ENCODE measurements around the gene CHRND. TPM values are rescaled to one million over a fixed set of nuclear protein-coding genes. Genes with fewer than 3 reads are reported as not detected.

Gene CHRND
- total and polyA plus RNA-seq, 2 experiments from 2014 or later: 0.10 to 0.11 TPM

DNA sequence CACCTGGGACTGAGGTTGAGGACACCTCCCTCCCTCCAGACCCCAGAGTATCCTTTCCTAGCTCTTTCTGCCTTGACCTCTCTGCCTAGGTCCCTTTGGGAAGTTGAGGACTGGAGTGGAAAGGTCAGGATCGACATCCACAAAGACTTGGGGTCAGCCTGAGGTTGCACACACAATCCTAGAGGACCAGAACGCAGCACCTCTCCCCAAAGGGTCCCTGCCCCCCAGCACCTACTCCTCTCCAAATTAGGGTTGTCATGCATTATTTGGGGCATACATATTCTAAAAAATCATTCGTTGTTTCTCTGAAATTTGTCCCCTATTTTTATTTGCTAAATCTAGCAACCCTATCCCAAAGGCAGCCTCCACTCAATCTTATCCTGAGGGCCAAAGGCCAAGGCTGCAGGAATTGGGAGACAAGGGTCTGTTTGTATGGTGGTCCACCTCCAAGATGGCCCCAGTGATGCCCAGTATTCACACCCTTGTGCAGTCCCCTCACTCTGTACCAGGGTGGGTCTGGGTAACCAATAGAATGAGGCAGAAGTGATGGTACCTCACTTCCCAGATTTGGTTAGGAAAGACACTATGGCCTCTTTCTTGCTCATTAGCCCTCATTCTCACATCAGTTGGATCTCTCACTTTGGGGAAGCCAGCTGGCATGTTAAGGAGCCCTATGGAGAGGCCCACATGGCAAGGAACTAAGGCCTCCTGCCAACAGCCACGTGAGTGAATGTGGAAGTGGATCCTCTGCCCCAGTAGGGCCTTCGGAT is 10.0 kb downstream of the CHRND start:
- Mint-ChIP-seq H3K9me3 (peaks cover 8% of the 10 kb centered on the region; the same call in 2 of the 3 replicates), H3K4me3 (no peak overlapping the region; the same call in 2 of the 3 replicates), H3K27me3 (ENCODE audit: insufficient read depth, low read depth, poor library complexity) (peaks cover 13% of the 10 kb centered on the region), H3K27ac (no peak overlapping the region), H3K36me3 (ENCODE audit: low read depth) (peaks cover 4% of the 10 kb centered on the region; the same call in 1 of the 3 replicates), H3K4me1 (peaks cover 28% of the 10 kb centered on the region)
- H3K4me1 ChIP-seq (ENCODE audit: insufficient read depth): peaks cover 4% of the 10 kb centered on the region; the same call in 1 of the 2 replicates
- no peaks in the 10 kb centered on the region for H3F3A ChIP-seq (replicated peaks; ENCODE audit: low read depth)
- no peaks in the 10 kb centered on the region for H3K27me3 ChIP-seq (ENCODE audit: insufficient read depth)
- H3K27ac ChIP-seq (ENCODE audit: low read depth): no peak overlapping the region
- no peaks in the 10 kb centered on the region for H3K9me2 ChIP-seq (ENCODE audit: insufficient read depth)
- DNase-seq (ENCODE audit: low spot score): no peak
- H3K4me3 ChIP-seq: no peak overlapping the region
- no peak overlapping the region for H3K4me2 ChIP-seq
- no peak for ATAC-seq
- no peak for TF ChIP-seq POLR2AphosphoS5 (IDR thresholded peaks at IDR 0.05; ENCODE audit: low read depth)
- TF ChIP-seq REST (IDR thresholded peaks at IDR 0.05; ENCODE audit: unreplicated experiment): no peak
- TF ChIP-seq ZNF462 (CRISPR knock-in tag; IDR thresholded peaks at IDR 0.05): no peak
- TF ChIP-seq, protein P1, sequence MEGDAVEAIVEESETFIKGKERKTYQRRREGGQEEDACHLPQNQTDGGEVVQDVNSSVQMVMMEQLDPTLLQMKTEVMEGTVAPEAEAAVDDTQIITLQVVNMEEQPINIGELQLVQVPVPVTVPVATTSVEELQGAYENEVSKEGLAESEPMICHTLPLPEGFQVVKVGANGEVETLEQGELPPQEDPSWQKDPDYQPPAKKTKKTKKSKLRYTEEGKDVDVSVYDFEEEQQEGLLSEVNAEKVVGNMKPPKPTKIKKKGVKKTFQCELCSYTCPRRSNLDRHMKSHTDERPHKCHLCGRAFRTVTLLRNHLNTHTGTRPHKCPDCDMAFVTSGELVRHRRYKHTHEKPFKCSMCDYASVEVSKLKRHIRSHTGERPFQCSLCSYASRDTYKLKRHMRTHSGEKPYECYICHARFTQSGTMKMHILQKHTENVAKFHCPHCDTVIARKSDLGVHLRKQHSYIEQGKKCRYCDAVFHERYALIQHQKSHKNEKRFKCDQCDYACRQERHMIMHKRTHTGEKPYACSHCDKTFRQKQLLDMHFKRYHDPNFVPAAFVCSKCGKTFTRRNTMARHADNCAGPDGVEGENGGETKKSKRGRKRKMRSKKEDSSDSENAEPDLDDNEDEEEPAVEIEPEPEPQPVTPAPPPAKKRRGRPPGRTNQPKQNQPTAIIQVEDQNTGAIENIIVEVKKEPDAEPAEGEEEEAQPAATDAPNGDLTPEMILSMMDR (conservative IDR thresholded peaks at IDR 0.05; ENCODE audit: low read depth in 2 of 2): no peak
- H2AFZ ChIP-seq: no peak overlapping the region
- no peaks in the 10 kb centered on the region for H3K79me2 ChIP-seq (replicated peaks; ENCODE audit: insufficient read depth)
- H4K20me1 ChIP-seq (replicated peaks; ENCODE audit: insufficient read depth): no peaks in the 10 kb centered on the region
- H3K36me3 ChIP-seq (ENCODE audit: insufficient read depth): no peaks in the 10 kb centered on the region

Measured in GM23338 (cell line).